HG03159 (cell line): ENCODE data around the gene AACS.
A peak's percentile ranks its signal among the peaks of the same experiment; 100 is the strongest.

ENCODE experiments used
- ATAC-seq: cut with Tn5 transposase; IDR thresholded peaks from one replicate; pipeline ENCODE4 v1.9.1; 2021; ENCODE audit warnings: mild to moderate bottlenecking, moderate library complexity; ENCODE audit not compliant: unreplicated experiment

The AACS gene

DNA sequence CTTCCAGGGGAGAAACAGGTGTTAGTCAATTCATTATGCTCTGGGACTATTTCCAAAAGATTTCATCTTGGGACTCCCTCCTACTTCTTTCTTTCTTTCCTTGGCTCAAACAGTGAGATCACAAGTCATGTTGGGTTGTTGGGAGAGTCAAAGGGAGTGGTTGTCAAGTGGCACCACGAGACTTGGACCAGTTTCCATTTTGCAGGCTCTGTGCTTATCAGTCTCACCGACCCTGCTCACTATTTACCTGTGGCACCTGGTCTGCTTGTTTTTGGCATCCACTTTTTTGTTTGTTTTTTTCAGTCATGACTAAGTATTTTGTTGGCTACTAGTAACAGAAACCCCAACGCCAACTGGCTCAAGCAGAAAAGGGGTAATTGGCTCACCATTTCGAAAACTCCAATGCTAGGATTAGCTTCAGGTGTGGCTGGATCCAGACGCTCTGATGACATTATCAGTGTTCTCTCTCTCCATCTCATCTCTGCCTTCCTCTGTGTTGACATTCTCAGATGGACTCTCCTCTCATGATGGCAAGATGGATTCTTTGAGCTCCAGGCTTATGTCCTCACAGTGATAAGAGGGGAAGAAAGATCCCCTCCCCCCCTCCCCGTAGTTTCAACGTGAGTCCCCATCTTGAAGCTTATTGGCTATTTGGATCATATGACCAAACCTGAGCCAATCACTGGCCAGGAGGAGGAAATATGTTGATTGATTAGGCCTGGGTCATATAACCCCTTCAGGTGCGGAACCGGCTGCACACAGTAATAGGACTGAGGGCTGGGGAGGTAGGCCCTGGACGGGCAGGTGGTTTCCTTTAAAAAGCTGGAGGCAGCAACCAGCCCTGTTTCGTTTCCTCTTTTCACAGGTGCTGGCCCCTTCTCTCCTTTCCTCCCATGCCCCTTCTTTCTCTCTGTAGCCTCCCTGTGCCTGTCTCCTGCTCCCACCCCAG lies 84.2 kb downstream of the AACS start:
- ATAC-seq, result peak; percentile 97

DNA sequence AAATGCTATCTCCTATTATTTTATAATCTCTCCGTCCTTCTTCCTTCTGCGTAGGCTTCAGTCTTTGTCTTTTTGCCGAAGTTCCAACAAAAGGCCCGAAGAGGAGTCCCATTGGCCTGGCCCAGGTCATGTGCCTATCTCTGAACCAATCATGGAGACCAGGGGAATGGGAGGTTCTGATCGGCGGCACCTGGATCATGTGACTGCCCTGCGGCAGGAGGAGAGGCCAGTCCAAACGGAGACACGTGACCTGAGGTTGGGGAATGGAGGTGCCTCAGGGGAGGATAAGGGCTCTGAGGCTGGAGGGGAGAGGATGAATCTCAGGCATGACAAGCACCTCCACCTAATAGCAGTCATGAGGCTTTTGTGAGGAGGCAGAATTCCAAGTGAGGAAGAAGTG lies 86.0 kb downstream of the AACS start:
- ATAC-seq, result no peak

GRCh38 chr12:125152463-125152862 lies 87.2 kb downstream of the AACS start:
- ATAC-seq, result no peak

DNA sequence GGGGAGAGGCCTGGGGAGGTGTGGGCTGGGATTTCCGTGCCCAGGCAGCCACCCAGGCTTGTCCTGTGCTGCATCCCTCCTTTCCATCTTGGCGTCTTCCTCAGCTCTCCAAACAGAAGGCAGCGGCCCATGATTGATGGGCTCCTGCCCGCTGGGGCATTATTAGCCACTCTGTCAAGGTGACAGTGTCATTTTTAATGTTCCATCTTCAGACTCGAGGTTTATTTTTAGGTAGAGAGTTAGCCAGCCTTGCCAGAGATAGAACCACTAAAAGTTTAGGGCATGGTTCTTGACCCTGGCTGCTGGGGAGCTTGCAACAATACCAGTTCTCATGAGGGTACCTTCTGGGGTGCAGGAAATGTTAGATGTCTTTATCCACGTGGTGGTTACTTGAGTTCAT lies 90.1 kb downstream of the AACS start:
- ATAC-seq, result no peak

GRCh38 chr12:125157177-125157576 lies 91.9 kb downstream of the AACS start:
- no peak for ATAC-seq

DNA sequence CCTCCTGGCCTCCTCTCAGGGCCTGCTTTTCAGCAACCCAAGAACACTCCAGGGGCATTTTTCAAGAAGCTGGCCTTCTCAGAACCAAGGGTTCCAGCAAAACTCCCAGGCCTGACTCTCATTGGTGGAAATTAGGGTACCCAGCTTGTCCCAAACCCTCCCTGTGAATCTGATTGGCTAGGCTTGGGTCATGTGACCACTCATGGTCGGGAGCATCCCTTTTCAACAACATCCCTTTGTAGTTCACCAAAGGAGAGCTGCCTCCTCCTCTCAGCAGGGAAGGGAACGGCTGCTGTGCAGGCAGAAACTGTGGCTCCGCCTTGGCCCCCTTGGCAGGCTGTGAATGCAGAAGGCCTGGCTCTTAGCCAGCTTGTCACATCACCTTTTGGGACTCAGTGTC lies 94.5 kb downstream of the AACS start:
- no peak for ATAC-seq

DNA sequence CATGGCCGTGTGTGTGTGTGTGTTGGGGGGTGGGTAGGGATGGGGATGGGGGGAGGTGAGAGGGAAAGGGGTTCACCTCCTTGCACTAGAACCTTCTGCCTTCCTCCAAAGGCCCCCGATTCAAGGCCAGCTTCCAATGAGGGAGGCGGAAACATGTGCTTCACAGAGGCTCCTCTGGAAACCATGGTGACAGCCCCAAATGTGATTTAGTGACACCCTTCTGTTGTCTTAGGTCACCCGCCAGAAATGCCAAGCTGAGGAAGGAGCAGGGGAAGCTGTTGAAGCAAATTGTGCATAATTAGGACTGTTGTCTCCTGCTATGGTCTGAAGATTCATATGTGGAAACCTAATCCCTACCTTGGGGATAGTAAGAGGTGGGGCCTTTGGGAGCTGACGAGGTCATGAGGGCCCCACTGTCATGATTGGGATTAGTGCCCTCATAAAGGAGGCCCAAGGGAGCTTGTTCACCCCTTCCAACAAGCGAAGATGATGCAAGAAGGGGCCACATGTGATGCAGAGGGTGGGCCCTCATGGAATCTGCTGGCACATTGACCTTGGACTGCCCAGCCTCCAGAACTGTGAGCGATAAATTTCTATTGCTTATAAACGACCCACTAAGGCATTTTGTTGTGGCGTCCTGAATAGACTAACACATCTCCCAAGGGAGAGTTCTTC lies 95.2 kb downstream of the AACS start:
- ATAC-seq, result no peak

DNA sequence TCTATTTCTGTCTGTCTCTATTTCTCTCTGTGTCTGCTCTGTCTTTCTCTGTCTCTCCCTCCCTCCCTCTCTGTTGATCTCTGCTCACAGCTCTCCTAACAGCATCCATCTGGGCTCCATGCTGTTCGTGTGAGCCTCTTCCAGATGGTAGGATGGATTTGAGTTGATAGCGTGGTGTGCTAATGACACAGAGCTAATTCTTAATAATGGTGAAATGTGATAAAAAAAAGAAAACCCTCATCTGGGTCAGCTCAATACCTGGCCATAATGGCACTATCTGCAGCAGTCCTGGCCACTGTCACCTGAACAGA lies 96.4 kb downstream of the AACS start:
- ATAC-seq, result no peak

GRCh38 chr12:125162489-125163028 lies 97.3 kb downstream of the AACS start:
- ATAC-seq, result no peak

- ATAC-seq, result no peak
Measured at GRCh38 chr12:125163148-125163547, 97.9 kb downstream of the AACS start.

DNA sequence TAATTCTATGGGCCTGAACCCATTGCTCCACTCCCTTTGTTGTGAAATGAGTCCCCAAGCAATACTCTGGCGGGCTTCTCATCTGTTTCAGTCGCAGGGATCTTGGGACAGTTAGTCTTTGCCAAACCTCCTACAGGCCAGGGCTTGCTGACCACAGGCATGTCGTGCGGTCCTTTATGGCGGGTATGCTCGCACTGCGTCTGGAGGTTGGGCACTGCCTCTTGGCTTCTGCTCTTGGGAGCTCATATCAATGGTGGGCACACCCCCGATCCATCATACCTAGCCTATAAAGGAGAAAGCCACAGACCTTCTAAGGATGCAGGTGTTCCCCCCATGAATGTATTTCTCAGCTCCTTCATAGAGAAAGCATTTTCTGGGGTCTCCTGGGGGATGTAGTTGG lies 99.3 kb downstream of the AACS start:
- no peak for ATAC-seq

GRCh38 chr12:125166041-125166440 lies 100.8 kb downstream of the AACS start:
- no peak for ATAC-seq

DNA sequence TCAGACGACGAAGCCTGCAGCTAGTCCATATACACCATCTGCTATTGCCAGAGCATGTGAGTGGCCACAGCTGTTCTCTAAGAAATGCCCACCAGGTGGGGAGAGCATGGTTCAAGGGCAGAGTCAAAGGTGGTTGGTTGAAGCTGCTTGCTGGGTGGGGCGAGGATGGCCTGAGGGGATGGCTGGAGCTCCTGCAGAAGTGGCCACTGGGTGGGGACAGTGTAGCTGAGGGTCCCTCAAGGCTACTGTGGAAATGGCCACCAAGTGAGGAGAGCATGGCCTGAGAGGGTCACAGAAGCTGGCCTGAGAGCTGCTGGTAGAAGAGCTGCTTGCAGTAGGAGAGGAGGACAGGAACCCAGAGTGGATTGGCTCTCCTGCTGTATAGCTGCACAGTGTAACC lies 102.4 kb downstream of the AACS start:
- no peak for ATAC-seq

DNA sequence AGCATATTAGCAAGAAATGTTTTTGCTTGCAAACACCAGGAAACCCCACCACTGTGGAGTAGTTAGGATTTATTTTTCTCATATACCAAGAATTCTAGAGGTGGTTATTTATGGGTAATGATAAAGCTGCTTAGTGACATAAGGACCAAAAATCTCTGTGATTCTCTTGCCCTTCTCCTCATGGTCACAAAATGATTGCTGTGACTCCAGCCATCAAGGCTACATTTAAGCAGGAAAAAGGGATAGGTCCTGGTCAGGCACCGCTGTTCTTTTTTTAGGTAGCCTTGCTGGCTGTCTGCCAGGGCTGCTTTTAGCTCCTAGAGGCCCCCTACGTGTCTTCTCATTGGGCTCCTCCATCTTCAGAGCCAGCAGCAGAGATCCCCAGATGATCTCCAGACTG lies 104.2 kb downstream of the AACS start:
- no peak for ATAC-seq

DNA sequence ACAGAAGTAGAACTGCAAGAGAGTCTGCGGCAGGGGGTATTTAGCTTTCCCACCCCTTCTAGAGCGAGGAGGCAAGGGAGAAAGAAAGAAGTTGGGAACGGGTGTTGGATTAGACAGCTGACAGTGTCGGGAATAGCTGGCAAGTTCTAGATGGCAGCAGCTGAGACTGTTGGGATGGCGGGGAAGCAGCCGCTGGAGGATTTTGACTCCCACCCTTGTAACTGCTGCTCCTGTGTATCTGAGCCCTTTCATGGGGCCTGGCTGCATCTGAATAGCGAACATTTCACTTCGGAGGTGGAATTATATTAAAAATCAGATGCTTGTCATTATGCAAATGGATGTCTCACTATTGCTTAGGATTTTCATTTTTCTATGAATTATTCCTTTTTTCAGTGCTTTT lies 104.6 kb downstream of the AACS start:
- no peak for ATAC-seq

GRCh38 chr12:125171267-125171666 lies 106.0 kb downstream of the AACS start:
- ATAC-seq, result no peak

GRCh38 chr12:125172231-125172850 lies 107.1 kb downstream of the AACS start:
- ATAC-seq, result no peak

DNA sequence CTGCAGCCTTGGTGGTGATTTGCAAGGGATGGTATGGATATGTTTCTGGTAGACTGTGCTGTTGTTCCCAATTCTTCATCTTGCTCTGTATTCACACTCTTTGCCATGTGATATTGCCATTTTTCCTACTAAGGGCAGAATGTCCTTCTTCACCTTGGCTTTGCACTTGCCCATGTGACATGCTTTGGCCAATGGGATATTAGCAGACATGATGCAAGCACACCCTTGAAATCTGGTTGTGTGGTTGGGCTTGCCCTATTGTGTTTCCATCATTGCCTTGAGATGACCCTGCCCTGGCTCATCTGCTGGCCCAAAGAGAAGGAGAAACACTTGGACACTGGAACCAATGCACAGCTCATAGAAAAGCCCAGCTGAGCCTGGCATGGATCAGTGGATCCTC lies 110.3 kb downstream of the AACS start:
- no peak for ATAC-seq

GRCh38 chr12:125178222-125178621 lies 113.0 kb downstream of the AACS start:
- ATAC-seq, result no peak

- ATAC-seq, result no peak
Measured at GRCh38 chr12:125180144-125180543, 114.9 kb downstream of the AACS start.

GRCh38 chr12:125181107-125181506 lies 115.9 kb downstream of the AACS start:
- ATAC-seq, result no peak
